ENCODE results near the gene CDK11A. TPM values are rescaled to one million over a fixed set of nuclear protein-coding genes. Genes with fewer than 3 reads are reported as not detected.
"Not testable (repeated sequence)": the region's sequence is repeated elsewhere in the genome, so short reads cannot be mapped to it uniquely, and the experiment has no call there.

CDK11A gene
- total RNA-seq, 1 donor from 2014 or later = 14.9 TPM

- no peaks in the 10 kb centered on the region for H3K27me3 ChIP-seq (ENCODE audit: control insufficient read depth, insufficient read depth, low read length)
- no peak overlapping the region for H3K4me3 ChIP-seq (ENCODE audit: low read depth, low read length)
- TF ChIP-seq, protein P1, sequence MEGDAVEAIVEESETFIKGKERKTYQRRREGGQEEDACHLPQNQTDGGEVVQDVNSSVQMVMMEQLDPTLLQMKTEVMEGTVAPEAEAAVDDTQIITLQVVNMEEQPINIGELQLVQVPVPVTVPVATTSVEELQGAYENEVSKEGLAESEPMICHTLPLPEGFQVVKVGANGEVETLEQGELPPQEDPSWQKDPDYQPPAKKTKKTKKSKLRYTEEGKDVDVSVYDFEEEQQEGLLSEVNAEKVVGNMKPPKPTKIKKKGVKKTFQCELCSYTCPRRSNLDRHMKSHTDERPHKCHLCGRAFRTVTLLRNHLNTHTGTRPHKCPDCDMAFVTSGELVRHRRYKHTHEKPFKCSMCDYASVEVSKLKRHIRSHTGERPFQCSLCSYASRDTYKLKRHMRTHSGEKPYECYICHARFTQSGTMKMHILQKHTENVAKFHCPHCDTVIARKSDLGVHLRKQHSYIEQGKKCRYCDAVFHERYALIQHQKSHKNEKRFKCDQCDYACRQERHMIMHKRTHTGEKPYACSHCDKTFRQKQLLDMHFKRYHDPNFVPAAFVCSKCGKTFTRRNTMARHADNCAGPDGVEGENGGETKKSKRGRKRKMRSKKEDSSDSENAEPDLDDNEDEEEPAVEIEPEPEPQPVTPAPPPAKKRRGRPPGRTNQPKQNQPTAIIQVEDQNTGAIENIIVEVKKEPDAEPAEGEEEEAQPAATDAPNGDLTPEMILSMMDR (IDR thresholded peaks at IDR 0.05; ENCODE audit: insufficient read depth, low read length, poor library complexity, severe bottlenecking) = no peak
- H3K36me3 ChIP-seq (ENCODE audit: control insufficient read depth, insufficient read depth, low read length) = no peaks in the 10 kb centered on the region
- no peak for DNase-seq (ENCODE audit: low read depth)
Observed at GRCh38 chr1:1732381-1732780, 8.2 kb upstream of the CDK11A start.

DNA sequence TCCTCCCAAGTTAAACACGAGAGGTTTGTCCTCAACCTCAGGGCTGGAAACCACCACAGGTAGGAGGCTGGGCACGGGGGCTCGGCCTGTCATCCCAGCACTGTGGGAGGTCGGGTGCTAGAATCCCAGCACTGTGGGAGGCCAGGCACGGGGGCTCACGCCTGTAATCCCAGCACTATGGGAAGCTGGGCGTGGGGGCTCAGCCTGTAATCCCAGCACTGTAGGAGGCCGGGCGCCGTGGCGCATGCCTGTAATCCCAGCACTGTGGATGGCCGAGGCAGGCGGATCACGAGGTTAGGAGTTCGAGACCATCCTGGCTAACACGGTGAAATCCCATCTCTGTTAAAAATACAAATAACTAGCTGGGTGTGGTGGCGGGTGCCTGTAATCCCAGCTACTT lies 6.7 kb upstream of the CDK11A start:
- TF ChIP-seq, protein P1 (IDR thresholded peaks at IDR 0.05; ENCODE audit: insufficient read depth, low read length, poor library complexity, severe bottlenecking) = no peak
- Histone ChIP-seq H3K36me3 (ENCODE audit: control insufficient read depth, insufficient read depth, low read length) (no peaks in the 10 kb centered on the region), H3K4me3 (ENCODE audit: low read depth, low read length) (no peak overlapping the region), H3K27me3 (ENCODE audit: control insufficient read depth, insufficient read depth, low read length) (no peaks in the 10 kb centered on the region)
- no peak for DNase-seq (ENCODE audit: low read depth)

DNA sequence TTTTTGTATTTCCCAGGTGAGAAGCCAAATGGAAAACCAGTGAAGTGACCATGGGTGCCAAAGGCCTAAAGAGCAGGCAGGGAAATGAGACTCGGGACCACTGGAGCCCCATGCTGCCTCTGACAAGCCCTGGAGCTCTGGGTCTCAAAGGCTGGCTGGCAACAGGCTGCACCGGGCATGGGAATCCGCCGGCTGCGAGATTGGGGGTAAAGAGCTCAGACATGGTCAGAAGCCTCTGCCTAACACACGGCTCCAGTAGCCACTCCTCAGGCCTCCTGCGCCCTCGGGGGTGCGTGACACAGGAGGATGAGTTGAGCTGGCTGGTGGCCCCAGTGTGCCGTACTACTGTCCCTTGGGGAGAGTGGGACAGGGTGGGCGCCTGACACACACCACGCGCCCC lies 6.1 kb upstream of the CDK11A start:
- H3K4me3 ChIP-seq (ENCODE audit: low read depth, low read length); H3K27me3 ChIP-seq (ENCODE audit: control insufficient read depth, insufficient read depth, low read length); DNase-seq (ENCODE audit: low read depth); H3K36me3 ChIP-seq (ENCODE audit: control insufficient read depth, insufficient read depth, low read length): not testable (repeated sequence)

DNA sequence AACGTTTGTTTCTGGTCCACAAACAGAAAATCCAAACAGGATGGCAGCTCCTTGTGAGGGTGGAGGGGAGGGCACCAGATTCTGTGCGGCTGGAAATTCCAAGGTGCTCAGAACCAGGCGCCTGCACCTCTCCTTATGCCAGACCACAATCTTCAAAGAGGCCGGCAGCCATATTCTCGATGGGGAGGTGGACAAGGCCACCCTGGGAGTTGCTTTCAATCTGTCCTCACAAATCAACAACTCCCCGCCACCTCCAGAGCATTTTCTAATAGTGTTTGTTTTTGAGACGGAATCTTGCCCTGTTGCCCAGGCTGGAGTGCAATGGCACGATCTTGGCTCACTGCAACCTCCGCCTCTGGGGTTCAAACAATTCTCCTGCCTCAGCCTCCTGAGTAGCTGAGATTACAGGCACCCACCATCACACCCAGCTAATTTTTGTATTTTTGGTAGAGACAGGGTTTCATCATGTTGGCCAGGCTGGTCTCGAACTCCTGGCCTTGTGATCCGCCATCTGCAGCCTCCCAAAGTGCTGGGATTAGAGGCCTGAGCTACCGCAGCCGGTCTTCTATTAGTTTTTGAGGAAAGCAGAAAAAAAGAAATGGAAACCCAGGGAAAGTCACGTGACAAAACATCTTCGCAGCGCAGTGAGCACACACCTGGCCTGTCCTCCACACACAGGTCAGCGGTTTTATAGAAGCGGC lies 5.1 kb upstream of the CDK11A start:
- DNase-seq (ENCODE audit: low read depth); H3K36me3 ChIP-seq (ENCODE audit: control insufficient read depth, insufficient read depth, low read length); H3K4me3 ChIP-seq (ENCODE audit: low read depth, low read length); H3K27me3 ChIP-seq (ENCODE audit: control insufficient read depth, insufficient read depth, low read length): not testable (repeated sequence)

DNA sequence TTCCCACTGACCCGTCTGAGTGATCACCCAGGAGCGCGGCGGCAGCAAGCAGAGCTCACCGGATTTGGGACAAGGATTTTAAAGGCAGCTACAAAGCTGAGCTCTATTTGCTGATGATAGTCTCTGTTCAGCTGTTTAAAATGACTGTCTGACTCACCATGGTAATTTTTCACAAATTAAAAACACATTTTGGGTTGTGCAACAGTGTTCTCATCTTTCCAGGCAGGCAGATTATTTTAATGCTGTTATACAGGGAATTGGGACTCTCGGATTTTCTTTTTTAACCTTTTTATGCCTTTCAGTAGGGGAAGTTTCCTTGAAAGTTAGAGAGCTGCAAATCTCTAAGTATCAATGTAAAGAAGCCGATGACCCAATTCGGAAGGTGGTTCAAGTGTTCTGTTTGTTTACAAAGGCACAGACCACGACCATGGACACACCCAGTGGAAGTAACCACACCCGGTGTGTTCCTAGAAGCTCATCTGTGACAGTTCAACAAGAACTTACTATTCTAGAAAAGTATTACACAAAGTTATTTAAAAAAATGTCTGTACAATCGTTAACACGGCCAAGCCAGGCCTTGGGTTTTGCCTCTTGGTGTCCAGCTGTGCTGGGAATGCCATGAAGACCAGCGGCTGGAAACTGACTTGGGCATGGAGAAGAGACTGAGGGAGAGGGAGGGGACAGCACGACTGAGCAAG lies 4.3 kb upstream of the CDK11A start:
- H3K36me3 ChIP-seq (ENCODE audit: control insufficient read depth, insufficient read depth, low read length); DNase-seq (ENCODE audit: low read depth); H3K27me3 ChIP-seq (ENCODE audit: control insufficient read depth, insufficient read depth, low read length); H3K4me3 ChIP-seq (ENCODE audit: low read depth, low read length): not testable (repeated sequence)

DNA sequence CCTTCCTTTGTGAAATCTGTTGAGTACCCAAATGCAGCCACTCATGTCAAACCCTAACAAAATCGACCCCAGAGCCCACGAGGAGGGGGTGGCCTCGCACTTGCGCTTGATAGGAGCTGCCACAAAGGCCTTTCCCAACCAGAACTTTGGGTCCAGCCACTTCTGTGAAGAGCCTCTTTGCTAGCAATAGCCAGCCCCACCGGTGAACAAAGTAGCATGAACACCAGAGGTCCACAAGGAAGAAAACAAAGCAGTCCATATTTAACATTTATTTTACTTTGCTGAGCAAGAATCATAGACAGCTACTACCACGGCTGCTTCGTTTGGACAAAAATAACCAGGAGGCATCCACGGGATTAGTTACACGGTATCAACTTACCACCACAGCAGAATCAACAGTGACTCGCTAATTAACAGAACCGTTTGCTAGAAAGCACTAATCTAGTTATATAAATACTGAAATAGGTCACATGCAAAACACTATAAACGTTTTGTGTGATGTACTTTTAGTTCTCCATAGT lies 3.0 kb upstream of the CDK11A start:
- H3K4me3 ChIP-seq (ENCODE audit: low read depth, low read length); H3K36me3 ChIP-seq (ENCODE audit: control insufficient read depth, insufficient read depth, low read length); DNase-seq (ENCODE audit: low read depth); H3K27me3 ChIP-seq (ENCODE audit: control insufficient read depth, insufficient read depth, low read length): not testable (repeated sequence)

- not testable (repeated sequence) for H3K4me3 ChIP-seq (ENCODE audit: low read depth, low read length); H3K36me3 ChIP-seq (ENCODE audit: control insufficient read depth, insufficient read depth, low read length)
Observed at GRCh38 chr1:1726088-1726487, 1.9 kb upstream of the CDK11A start.

DNA sequence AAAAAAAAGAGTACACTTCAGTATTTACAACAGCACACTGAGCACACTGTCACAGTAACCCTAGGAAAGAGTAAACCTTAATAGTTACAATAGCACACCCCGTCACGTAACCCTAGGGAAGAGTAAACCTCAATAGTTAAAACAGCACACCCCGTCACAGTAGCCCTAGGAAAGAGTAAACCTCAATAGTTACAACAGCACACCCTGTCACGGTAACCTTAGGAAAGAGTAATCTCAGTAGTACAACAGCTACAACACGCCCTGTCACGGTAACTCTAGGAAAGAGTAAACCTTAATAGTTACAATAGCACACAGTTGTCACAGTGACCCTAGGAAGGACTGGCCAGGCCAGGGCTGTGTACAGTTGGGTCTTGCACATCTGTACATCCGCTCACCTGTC lies 3.0 kb downstream of the CDK11A start:
- Histone ChIP-seq H3K36me3 (ENCODE audit: control insufficient read depth, insufficient read depth, low read length) (peaks cover 2% of the 10 kb centered on the region), H3K4me3 (ENCODE audit: low read depth, low read length) (no peak overlapping the region), H3K27me3 (ENCODE audit: control insufficient read depth, insufficient read depth, low read length) (no peaks in the 10 kb centered on the region)
- TF ChIP-seq, protein P1 (IDR thresholded peaks at IDR 0.05; ENCODE audit: insufficient read depth, low read length, poor library complexity, severe bottlenecking) = no peak
- no peak for DNase-seq (ENCODE audit: low read depth)

More at GRCh38 chr1:1726088-1726487, 1.9 kb upstream of the CDK11A start:
- not testable (repeated sequence) for DNase-seq (ENCODE audit: low read depth); H3K27me3 ChIP-seq (ENCODE audit: control insufficient read depth, insufficient read depth, low read length)

DNA sequence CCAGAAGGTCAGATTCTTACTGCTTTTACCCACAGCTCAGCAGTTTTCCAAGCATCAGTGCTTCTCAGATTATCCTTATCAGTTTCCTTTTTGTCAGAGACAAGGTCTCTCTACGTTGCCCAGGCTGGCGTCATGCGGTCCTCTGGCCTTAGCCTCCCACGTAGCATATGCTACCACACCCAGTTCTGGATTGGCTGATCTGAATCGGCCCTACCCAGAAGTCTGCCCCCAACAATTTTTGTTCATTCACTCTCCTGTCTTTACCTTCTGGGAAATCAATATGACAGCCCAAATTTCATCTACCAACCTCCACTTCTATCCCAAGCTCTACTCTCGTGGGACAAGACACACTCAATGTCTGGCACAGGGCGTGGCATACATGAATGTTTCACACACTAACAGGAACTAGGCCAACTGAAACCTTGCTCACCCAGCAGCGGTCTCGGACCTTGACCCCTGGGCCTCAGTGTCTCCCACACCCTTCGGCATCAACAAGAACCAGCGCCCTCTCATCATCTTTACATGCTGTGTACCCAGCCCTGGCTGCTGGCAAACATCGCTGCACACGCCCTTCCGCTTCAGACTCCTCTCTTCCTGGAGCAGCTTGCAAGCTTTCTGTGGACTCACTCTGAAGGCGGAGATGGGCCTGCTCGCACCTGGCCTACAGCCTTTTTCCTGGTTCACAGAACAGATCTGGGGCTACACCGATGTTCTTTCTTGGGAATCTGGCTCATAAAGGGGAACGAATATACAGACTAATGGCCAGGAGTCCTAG lies 8.9 kb downstream of the CDK11A start:
- not testable (repeated sequence) for H3K36me3 ChIP-seq (ENCODE audit: control insufficient read depth, insufficient read depth, low read length); H3K27me3 ChIP-seq (ENCODE audit: control insufficient read depth, insufficient read depth, low read length); DNase-seq (ENCODE audit: low read depth); H3K4me3 ChIP-seq (ENCODE audit: low read depth, low read length)

DNA sequence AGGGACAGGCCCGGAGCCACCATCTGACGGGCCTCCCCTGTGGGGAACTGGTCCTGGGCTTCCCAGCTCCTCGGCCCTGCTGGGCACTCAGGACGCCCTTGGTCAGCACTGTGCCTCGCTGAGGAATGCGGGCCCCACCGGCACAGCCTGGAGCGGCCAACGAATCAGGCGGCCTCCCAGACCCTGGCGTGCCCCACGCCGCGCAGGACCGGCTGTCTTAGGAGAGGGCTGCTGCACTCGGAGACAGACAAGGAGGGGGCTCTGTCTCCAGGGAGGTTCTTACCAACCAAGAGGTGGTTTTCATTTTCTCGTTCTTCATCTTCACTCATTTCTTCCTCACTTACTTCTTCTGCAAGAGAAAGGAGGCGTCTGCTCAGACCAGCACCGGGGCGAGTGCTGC lies 16.3 kb downstream of the CDK11A start:
- H3K36me3 ChIP-seq (ENCODE audit: control insufficient read depth, insufficient read depth, low read length); H3K4me3 ChIP-seq (ENCODE audit: low read depth, low read length); DNase-seq (ENCODE audit: low read depth); H3K27me3 ChIP-seq (ENCODE audit: control insufficient read depth, insufficient read depth, low read length): not testable (repeated sequence)

DNA sequence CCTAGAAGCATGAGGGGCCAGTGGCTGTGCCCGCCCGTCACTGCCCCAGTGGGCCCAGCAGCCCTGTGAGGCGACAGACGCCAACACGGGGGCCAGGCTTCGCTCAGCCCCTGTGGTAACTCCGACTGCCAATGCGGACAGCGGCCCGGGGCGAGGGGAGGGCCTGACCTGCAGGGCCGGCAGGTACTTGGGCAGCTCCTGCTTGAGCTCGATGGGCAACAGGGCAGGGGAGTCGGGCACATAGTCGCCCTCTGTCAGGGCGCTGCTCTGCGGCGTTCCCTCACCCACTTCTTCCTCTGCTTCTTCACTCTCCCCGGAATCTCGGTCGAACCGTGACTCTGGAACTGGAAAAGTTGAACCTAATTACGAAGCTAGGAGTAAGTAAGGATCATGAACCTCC lies 16.9 kb downstream of the CDK11A start:
- DNase-seq (ENCODE audit: low read depth); H3K4me3 ChIP-seq (ENCODE audit: low read depth, low read length); H3K36me3 ChIP-seq (ENCODE audit: control insufficient read depth, insufficient read depth, low read length); H3K27me3 ChIP-seq (ENCODE audit: control insufficient read depth, insufficient read depth, low read length): not testable (repeated sequence)
